Sigmoid colon (tissue), 7 donors: ENCODE data around the gene SNRNP40. TPM values are rescaled to one million over a fixed set of nuclear protein-coding genes. Genes with fewer than 3 reads are reported as not detected.

Experiments
- DNase-seq: peaks from one replicate; pipeline ENCODE4 v3.0.0-alpha.2; 2019
- H3K27ac ChIP-seq, 4 donors: fragments of 200-600 bp; sonication (generic); one replicate each; pipeline ENCODE4 v1.5.1; 2016 to 2019; ENCODE audit warnings: mild to moderate bottlenecking in 1 of 4
- H3K27me3 ChIP-seq, 3 donors: fragments of 200-600 bp; sonication (generic); one replicate each; pipeline ENCODE4 v1.5.1; 2019; ENCODE audit warnings: mild to moderate bottlenecking in 1 of 3
- H3K36me3 ChIP-seq, 4 donors: fragments of 200-600 bp; sonication (generic); one replicate each; pipeline ENCODE4 v1.5.1; 2016 to 2019
- H3K4me1 ChIP-seq, 4 donors: fragments of 200-600 bp; sonication (generic); one replicate each; pipeline ENCODE4 v1.5.1; 2017 to 2019
- H3K4me3 ChIP-seq, 4 donors: fragments of 200-600 bp; sonication (generic); one replicate each; pipeline ENCODE4 v1.5.1; 2017 to 2019; ENCODE audit warnings: mild to moderate bottlenecking in 2 of 4, moderate library complexity in 1 of 4
- H3K9me3 ChIP-seq, 4 donors: fragments of 200-600 bp in 3 of 4; sonication (generic) in 3 of 4; one replicate each; pipeline versions ENCODE4 v1.5.1 to v1.6.1; 2013 to 2019
- EP300 ChIP-seq, 4 donors: sonication (generic); formaldehyde crosslinking; IDR thresholded peaks; one replicate each; pipeline ENCODE4 v1.6.1; 2017; ENCODE audit warnings: antibody characterized with exemption in 4 of 4
- POLR2A ChIP-seq, 2 donors: fragments of 450-650 bp; IDR thresholded peaks; one replicate each; pipeline ENCODE4 v1.6.1; 2016; ENCODE audit warnings: antibody characterized with exemption in 2 of 2, mild to moderate bottlenecking in 2 of 2, moderate library complexity in 2 of 2
- POLR2AphosphoS5 ChIP-seq, 4 donors: sonication (generic); formaldehyde crosslinking; IDR thresholded peaks; one replicate each; pipeline ENCODE4 v1.6.1; 2017; ENCODE audit warnings: antibody characterized with exemption in 4 of 4
- WGBS, 2 donors: extraction: QIAGEN DNeasy Blood & Tissue Kit; methylation state at CpG; one replicate each; pipeline ENCODE4 v1.1.7; 2013; 5-methylcytosine and 5-hydroxymethylcytosine counted together
- intact Hi-C: fragments of 100-400 bp; cut with DNase I; formaldehyde crosslinking; loops from one replicate; pipeline ENCODE4 v1.15.1; 2023
- polyA plus RNA-seq, 3 donors: library from polyadenylated mRNA; stranded (reverse); fragments of 200-250 nt; gene quantifications; one replicate each; pipeline ENCODE4 v1.2.3, GENCODE V29; 2013
- total RNA-seq, 4 donors: library from RNA; depleted of rRNA; stranded (reverse); fragments of >200 nt; gene quantifications; one replicate each; pipeline ENCODE4 v1.1.0, GENCODE V29; 2016
- TF ChIP-seq, protein P1 (sequence below), 4 experiments: fragments of 450-650 bp in 3 of 4; fragments of 200-600 bp in 1 of 4; IDR thresholded peaks; one replicate each; pipeline ENCODE4 v1.5.1; 2016 to 2019; ENCODE audit warnings: antibody characterized with exemption in 4 of 4, mild to moderate bottlenecking in 3 of 4, moderate library complexity in 2 of 4
- donor health status: healthy with polysubstance abuse.
- donor health status: Bipolar disorder and iron deficiency.
- donor health status: healthy.

Gene SNRNP40
- total and polyA plus RNA-seq, 7 donors, result 19.4 to 36.4 (median 26.1) TPM

- intact Hi-C loops, result no loop called here
- Histone ChIP-seq H3K27ac (no peak overlapping the region), H3K36me3 (peaks cover 0 to 27% (median 0%) of the 10 kb centered on the region in 4 donors), H3K27me3 (no peaks in the 10 kb centered on the region), H3K9me3 (no peaks in the 10 kb centered on the region), H3K4me1 (no peaks in the 10 kb centered on the region), H3K4me3 (no peak overlapping the region)
- DNase-seq, result no peak
- TF ChIP-seq, protein P1, sequence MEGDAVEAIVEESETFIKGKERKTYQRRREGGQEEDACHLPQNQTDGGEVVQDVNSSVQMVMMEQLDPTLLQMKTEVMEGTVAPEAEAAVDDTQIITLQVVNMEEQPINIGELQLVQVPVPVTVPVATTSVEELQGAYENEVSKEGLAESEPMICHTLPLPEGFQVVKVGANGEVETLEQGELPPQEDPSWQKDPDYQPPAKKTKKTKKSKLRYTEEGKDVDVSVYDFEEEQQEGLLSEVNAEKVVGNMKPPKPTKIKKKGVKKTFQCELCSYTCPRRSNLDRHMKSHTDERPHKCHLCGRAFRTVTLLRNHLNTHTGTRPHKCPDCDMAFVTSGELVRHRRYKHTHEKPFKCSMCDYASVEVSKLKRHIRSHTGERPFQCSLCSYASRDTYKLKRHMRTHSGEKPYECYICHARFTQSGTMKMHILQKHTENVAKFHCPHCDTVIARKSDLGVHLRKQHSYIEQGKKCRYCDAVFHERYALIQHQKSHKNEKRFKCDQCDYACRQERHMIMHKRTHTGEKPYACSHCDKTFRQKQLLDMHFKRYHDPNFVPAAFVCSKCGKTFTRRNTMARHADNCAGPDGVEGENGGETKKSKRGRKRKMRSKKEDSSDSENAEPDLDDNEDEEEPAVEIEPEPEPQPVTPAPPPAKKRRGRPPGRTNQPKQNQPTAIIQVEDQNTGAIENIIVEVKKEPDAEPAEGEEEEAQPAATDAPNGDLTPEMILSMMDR (IDR thresholded peaks at IDR 0.05), result peak in 1 of 4 experiments; percentile 24
- TF ChIP-seq EP300 (IDR thresholded peaks at IDR 0.05) (no peak), POLR2AphosphoS5 (IDR thresholded peaks at IDR 0.05) (no peak)
Measured at GRCh38 chr1:31335007-31335406, 38.4 kb upstream of the SNRNP40 start.

DNA sequence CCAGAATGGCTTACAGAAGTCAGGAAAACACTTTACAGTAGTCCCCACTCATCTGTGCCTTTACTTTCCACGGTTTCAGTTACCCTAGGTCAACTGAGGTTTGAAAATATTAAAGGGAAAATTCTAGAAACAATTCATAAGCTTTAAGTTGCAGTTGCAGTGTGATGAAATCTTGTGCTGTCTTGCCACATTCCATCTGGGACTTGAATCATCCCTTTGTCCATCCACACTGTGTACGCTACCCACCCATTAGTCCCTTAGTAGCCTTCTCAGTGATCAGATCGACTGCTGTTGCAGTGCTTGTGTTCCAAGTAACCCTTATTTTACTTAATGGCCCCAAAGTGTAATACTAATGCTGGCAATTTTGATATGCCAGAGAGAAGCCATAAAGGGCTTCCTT is 30.8 kb upstream of the SNRNP40 start:
- Histone ChIP-seq H3K27ac (no peak overlapping the region), H3K4me1 (no peaks in the 10 kb centered on the region), H3K4me3 (no peak overlapping the region), H3K27me3 (no peaks in the 10 kb centered on the region), H3K36me3 (peaks cover 0 to 18% (median 3%) of the 10 kb centered on the region in 4 donors), H3K9me3 (no peaks in the 10 kb centered on the region)
- intact Hi-C loops, result no loop called here
- TF ChIP-seq, protein P1 (IDR thresholded peaks at IDR 0.05), result no peak
- no peak for TF ChIP-seq EP300 (IDR thresholded peaks at IDR 0.05)
- DNase-seq, result no peak
- WGBS, 2 donors, result 80 to 84% methylated on average over 3 of the region's 3 CpGs

- intact Hi-C loops, result no loop called here
Measured at GRCh38 chr1:31326461-31326860, 29.9 kb upstream of the SNRNP40 start.

GRCh38 chr1:31324992-31325391 is 28.4 kb upstream of the SNRNP40 start:
- no peaks in the 10 kb centered on the region for H3K4me1 ChIP-seq
- TF ChIP-seq EP300 (IDR thresholded peaks at IDR 0.05) (no peak), POLR2AphosphoS5 (IDR thresholded peaks at IDR 0.05) (no peak), POLR2A (IDR thresholded peaks at IDR 0.05) (no peak)
- TF ChIP-seq, protein P1 (IDR thresholded peaks at IDR 0.05), result no peak
- DNase-seq, result no peak
- intact Hi-C loops, result no loop called here
- WGBS, 2 donors, result 98% methylated on average over 3 of the region's 3 CpGs
- H3K9me3 ChIP-seq, result no peaks in the 10 kb centered on the region
- H3K36me3 ChIP-seq, result peaks cover 0 to 19% (median 3%) of the 10 kb centered on the region in 4 donors
- H3K27me3 ChIP-seq, result no peaks in the 10 kb centered on the region
- H3K4me3 ChIP-seq, result no peak overlapping the region
- no peak overlapping the region for H3K27ac ChIP-seq

More at GRCh38 chr1:31326461-31326860, 29.9 kb upstream of the SNRNP40 start:
- no peaks in the 10 kb centered on the region for H3K9me3 ChIP-seq
- WGBS, 2 donors, result 94 to 96% methylated on average over 1 of the region's 1 CpG
- no peak overlapping the region for H3K4me3 ChIP-seq
- no peak overlapping the region for H3K27ac ChIP-seq
- TF ChIP-seq POLR2A (IDR thresholded peaks at IDR 0.05), result no peak
- no peak for TF ChIP-seq EP300 (IDR thresholded peaks at IDR 0.05)
- TF ChIP-seq, protein P1 (IDR thresholded peaks at IDR 0.05), result no peak
- no peak for TF ChIP-seq POLR2AphosphoS5 (IDR thresholded peaks at IDR 0.05)
- peaks cover 0 to 15% (median 3%) of the 10 kb centered on the region in 4 donors for H3K36me3 ChIP-seq
- no peaks in the 10 kb centered on the region for H3K27me3 ChIP-seq
- H3K4me1 ChIP-seq, result no peaks in the 10 kb centered on the region
- no peak for DNase-seq

- 96 to 97% methylated on average over 4 of the region's 4 CpGs for WGBS, 2 donors
- Histone ChIP-seq H3K9me3 (no peaks in the 10 kb centered on the region), H3K27ac (no peak overlapping the region), H3K4me3 (no peak overlapping the region), H3K4me1 (no peaks in the 10 kb centered on the region), H3K36me3 (peaks cover 0 to 28% (median 3%) of the 10 kb centered on the region in 4 donors), H3K27me3 (no peaks in the 10 kb centered on the region)
- DNase-seq, result no peak
- TF ChIP-seq, protein P1 (IDR thresholded peaks at IDR 0.05), result no peak
- TF ChIP-seq POLR2AphosphoS5 (IDR thresholded peaks at IDR 0.05), result no peak
- no peak for TF ChIP-seq POLR2A (IDR thresholded peaks at IDR 0.05)
- no peak for TF ChIP-seq EP300 (IDR thresholded peaks at IDR 0.05)
- intact Hi-C loops, result no loop called here
Measured at GRCh38 chr1:31324093-31324492, 27.5 kb upstream of the SNRNP40 start.
